B cell (primary cell): ENCODE results near the gene CCDC13. TPM values are rescaled to one million over a fixed set of nuclear protein-coding genes. Genes with fewer than 3 reads are reported as not detected.

Experiments
- ATAC-seq: fragments of 200-7000 bp; cut with Tn5 transposase; one replicate; pipeline ENCODE4 v1.10.0; 2021; ENCODE audit warnings: low read depth, mild to moderate bottlenecking, moderate number of reproducible peaks, moderate library complexity
- CTCF ChIA-PET: fragments of 350-600 bp; sonication (Branson Sonifier 250); formaldehyde crosslinking; loops from one replicate; lab custom pipeline; 2021; ENCODE audit warnings: antibody characterized with exemption, inconsistent platforms; lab: Charles Lee
- POLR2A ChIA-PET: fragments of 350-600 bp; sonication (Branson Sonifier 250); formaldehyde crosslinking; loops from one replicate; lab custom pipeline; 2021; ENCODE audit warnings: antibody characterized with exemption; lab: Charles Lee
- DNase-seq: peaks from one replicate; pipeline ENCODE4 v3.0.0; 2013
- H2AFZ ChIP-seq: 2 replicates; pipeline ENCODE4 v1.6.1; 2012; ENCODE audit warnings: mild to moderate bottlenecking, low read depth, low read length; ENCODE audit not compliant: insufficient read depth, poor library complexity, severe bottlenecking
- H3K27ac ChIP-seq, 2 donors: 1 replicate in 1 of 2; 2 replicates in 1 of 2; pipeline ENCODE4 v1.5.1; 2012 to 2013; ENCODE audit warnings: low read length in 2 of 2, mild to moderate bottlenecking in 2 of 2, moderate library complexity in 1 of 2
- H3K27me3 ChIP-seq, 4 experiments: fragments of 200-600 bp in 1 of 4; sonication (generic) in 1 of 4; replicated peaks in 1 of 4; 1 replicate in 2 of 4; 2 replicates in 2 of 4; pipeline versions ENCODE4 v1.6.1 to v1.7.0; 2013 to 2016; ENCODE audit warnings: low read length in 3 of 4, mild to moderate bottlenecking in 2 of 4, mixed read lengths in 1 of 4, moderate library complexity in 1 of 4; ENCODE audit not compliant: insufficient read depth in 4 of 4, control insufficient read depth in 3 of 4; ENCODE audit errors: control extremely low read depth in 1 of 4
- H3K36me3 ChIP-seq, 2 experiments: replicated peaks in 1 of 2; 1 replicate in 1 of 2; 2 replicates in 1 of 2; pipeline versions ENCODE4 v1.6.1 to v1.7.1; 2013; ENCODE audit warnings: low read length in 1 of 2; ENCODE audit not compliant: insufficient read depth in 2 of 2, control insufficient read depth in 1 of 2; ENCODE audit errors: control extremely low read depth in 1 of 2, extremely low read depth in 1 of 2
- H3K4me1 ChIP-seq, 2 donors: fragments of 200-600 bp in 1 of 2; sonication (generic) in 1 of 2; 1 replicate in 1 of 2; 2 replicates in 1 of 2; pipeline versions ENCODE4 v1.5.1 to v1.6.1; 2013 to 2017; ENCODE audit warnings: low read length in 2 of 2; ENCODE audit not compliant: control insufficient read depth in 2 of 2, insufficient read depth in 2 of 2
- H3K4me2 ChIP-seq: replicated peaks from 2 replicates; pipeline ENCODE3; 2012; ENCODE audit warnings: mild to moderate bottlenecking, low read depth, low read length; ENCODE audit not compliant: poor library complexity, severe bottlenecking
- H3K4me3 ChIP-seq, 5 experiments: fragments of 200-600 bp in 1 of 5; sonication (generic) in 1 of 5; 1 replicate in 3 of 5; 2 replicates in 2 of 5; pipeline versions ENCODE4 v1.5.1 to v1.7.0; 2011 to 2016; ENCODE audit warnings: low read length in 4 of 5, mild to moderate bottlenecking in 4 of 5, low read depth in 2 of 5, control low read depth in 1 of 5, moderate library complexity in 1 of 5; ENCODE audit not compliant: insufficient read depth in 1 of 5; ENCODE audit errors: control extremely low read depth in 1 of 5, extremely low read depth in 1 of 5
- H3K79me2 ChIP-seq: fragments of 200-600 bp; sonication (generic); one replicate; pipeline ENCODE4 v1.6.0; 2016; ENCODE audit warnings: low read length; ENCODE audit not compliant: control insufficient read depth, insufficient read depth
- H3K9ac ChIP-seq: fragments of 200-600 bp; sonication (generic); 2 replicates; pipeline ENCODE4 v1.6.1; 2017; ENCODE audit warnings: mild to moderate bottlenecking, low read length, moderate library complexity
- H3K9me3 ChIP-seq, 3 donors: one replicate each; pipeline versions ENCODE4 v1.6.1 to v1.7.1; 2013; ENCODE audit warnings: low read length in 2 of 3; ENCODE audit not compliant: control insufficient read depth in 2 of 3, insufficient read depth in 1 of 3; ENCODE audit errors: control extremely low read depth in 1 of 3
- H4K20me1 ChIP-seq: 2 replicates; pipeline ENCODE4 v1.6.0; 2012; ENCODE audit warnings: mild to moderate bottlenecking, low read length; ENCODE audit not compliant: insufficient read depth, control insufficient read depth, poor library complexity, severe bottlenecking
- H3K27ac Mint-ChIP-seq: one replicate; pipeline ENCODE4 v1.8.0; 2021; ENCODE audit warnings: mixed read lengths
- H3K27me3 Mint-ChIP-seq: one replicate; pipeline ENCODE4 v1.8.0; 2021; ENCODE audit warnings: mixed read lengths
- H3K4me1 Mint-ChIP-seq: one replicate; pipeline ENCODE4 v1.8.0; 2021; ENCODE audit warnings: mixed read lengths
- H3K4me3 Mint-ChIP-seq: one replicate; pipeline ENCODE4 v1.8.0; 2021; ENCODE audit warnings: mixed read lengths
- H3K9me3 Mint-ChIP-seq: one replicate; pipeline ENCODE4 v1.8.0; 2022; ENCODE audit warnings: mixed read lengths; ENCODE audit not compliant: insufficient read depth
- CTCF ChIP-seq: fragments of 200-600 bp; IDR thresholded peaks from one replicate; pipeline ENCODE4 v1.8.0; 2022; ENCODE audit warnings: antibody characterized with exemption, mild to moderate bottlenecking
- EZH2 ChIP-seq: IDR thresholded peaks from 2 replicates; pipeline ENCODE4 v1.6.1; 2012; ENCODE audit warnings: borderline replicate concordance, low read depth, mild to moderate bottlenecking, moderate library complexity, low read length; ENCODE audit not compliant: insufficient read depth, poor library complexity, severe bottlenecking
- WGBS: methylation state at CpG from one replicate; pipeline ENCODE4 v1.1.5; 2013; ENCODE audit warnings: missing lambda C conversion rate; ENCODE audit not compliant: insufficient coverage; 5-methylcytosine and 5-hydroxymethylcytosine counted together
- intact Hi-C: fragments of 100-400 bp; cut with micrococcal nuclease; formaldehyde crosslinking; loops from one replicate; pipeline ENCODE4 v1.10.0; 2022
- polyA plus RNA-seq: library from polyadenylated mRNA; depleted of rRNA; stranded (reverse); fragments of >200 nt; gene quantifications from 2 replicates; pipeline ENCODE4 v1.2.3, GENCODE V29; 2012
- total RNA-seq, 2 donors: library from RNA; stranded (reverse); fragments of 120-200 nt in 1 of 2; gene quantifications; 1 replicate in 1 of 2; 2 replicates in 1 of 2; pipeline versions ENCODE4 v1.2.3 to v1.2.4, GENCODE V29; 2013 to 2022

CCDC13 gene
- total and polyA plus RNA-seq, 2 donors (not counting 1 experiment from before 2014, with no cell fraction given): 1.5 to 1.9 TPM

DNA sequence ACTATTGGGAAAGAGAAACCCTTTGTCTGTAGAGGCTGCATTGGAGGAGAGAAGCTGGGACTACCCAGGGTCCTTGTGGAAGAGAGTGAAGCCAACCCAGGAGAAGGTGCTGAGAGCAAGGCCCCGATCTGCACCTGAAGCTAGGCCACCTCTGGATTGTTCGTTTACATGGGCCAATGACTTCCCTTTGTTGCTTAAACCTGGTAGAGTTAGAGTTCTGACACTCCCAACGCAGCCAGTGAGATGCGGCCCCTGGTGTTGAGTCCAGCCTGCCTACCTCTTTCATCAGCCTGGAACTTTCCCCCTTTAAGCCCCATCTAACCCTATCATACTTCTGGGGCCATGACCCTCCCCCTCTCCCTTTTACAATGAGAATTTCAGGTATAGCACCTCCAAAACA, 30.8 kb downstream of the CCDC13 start:
- Histone ChIP-seq H3K4me2 (no peak overlapping the region), H3K9ac (no peak overlapping the region), H3K4me1 (peaks cover 3 to 6% of the 10 kb centered on the region in 2 donors), H4K20me1 (no peaks in the 10 kb centered on the region), H3K36me3 (no peaks in the 10 kb centered on the region), H3K9me3 (no peaks in the 10 kb centered on the region), H3K27me3 (no peaks in the 10 kb centered on the region), H3K4me3 (no peak overlapping the region), H3K27ac (no peak overlapping the region), H2AFZ (no peak overlapping the region), H3K79me2 (no peaks in the 10 kb centered on the region)
- DNase-seq (no peak), ATAC-seq (no peak)
- WGBS: 92% methylated on average over 2 of the region's 4 CpGs
- Mint-ChIP-seq H3K27ac (no peak overlapping the region), H3K4me1 (peaks cover 19% of the 10 kb centered on the region), H3K4me3 (no peak overlapping the region), H3K27me3 (no peaks in the 10 kb centered on the region), H3K9me3 (no peaks in the 10 kb centered on the region)
- no peak for TF ChIP-seq EZH2
- no peak for TF ChIP-seq CTCF
- intact Hi-C loops: loop anchor here (5.0 kb wide), 1 partner anchor 80 kb away; no protein-coding TSS in a partner anchor
- ChIA-PET POLR2A (no interaction called here), CTCF (interaction anchor here (1.9 to 3.9 kb wide), 2 partner anchors 9 to 160 kb away, joined by 5 to 31 read pairs; partner anchors contain the start of gene SEC22C)

DNA sequence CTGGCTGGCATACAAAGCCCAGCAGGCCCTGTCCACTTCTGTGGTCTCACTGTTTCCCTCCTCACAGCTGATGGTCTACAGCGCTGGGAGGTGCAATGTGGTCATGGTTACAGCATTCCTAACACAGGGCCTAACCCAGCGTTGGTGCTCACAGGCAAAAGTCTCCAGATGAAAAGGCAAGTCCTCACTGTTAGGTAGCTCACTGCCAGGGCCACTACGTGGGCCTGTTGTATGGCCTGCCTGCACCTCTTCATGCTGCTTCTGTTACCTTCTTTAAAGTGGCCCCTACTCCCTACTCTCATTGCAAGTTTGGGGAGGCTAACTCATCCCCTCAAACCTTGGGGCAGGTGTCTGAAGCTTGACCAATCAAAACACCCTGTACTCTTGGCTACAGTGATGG, 31.3 kb downstream of the CCDC13 start:
- H3K27ac Mint-ChIP-seq: no peak overlapping the region

More for the DNA sequence above, 31.3 kb downstream of the CCDC13 start:
- H3K79me2 ChIP-seq: no peaks in the 10 kb centered on the region
- H2AFZ ChIP-seq: no peak overlapping the region
- no peak overlapping the region for H3K27ac ChIP-seq
- H3K4me2 ChIP-seq: no peak overlapping the region
- no peaks in the 10 kb centered on the region for H3K9me3 Mint-ChIP-seq
- no peaks in the 10 kb centered on the region for H3K27me3 Mint-ChIP-seq
- WGBS: 84% methylated on average over 3 of the region's 3 CpGs
- peaks cover 3 to 6% of the 10 kb centered on the region in 2 donors for H3K4me1 ChIP-seq
- no peak for TF ChIP-seq CTCF
- no peak for TF ChIP-seq EZH2
- ChIA-PET POLR2A (no interaction called here), CTCF (interaction anchor here (1.9 kb wide), 1 partner anchor 9 kb away, joined by 5 read pairs; no protein-coding TSS in a partner anchor)
- H3K4me3 ChIP-seq: no peak overlapping the region
- ATAC-seq (no peak), DNase-seq (no peak)
- no peaks in the 10 kb centered on the region for H3K9me3 ChIP-seq
- H3K27me3 ChIP-seq: no peaks in the 10 kb centered on the region
- H4K20me1 ChIP-seq: no peaks in the 10 kb centered on the region
- no peaks in the 10 kb centered on the region for H3K36me3 ChIP-seq
- H3K4me3 Mint-ChIP-seq: no peak overlapping the region
- H3K9ac ChIP-seq: no peak overlapping the region
- intact Hi-C loops: loop anchor here (5.0 kb wide), 1 partner anchor 79 kb away; no protein-coding TSS in a partner anchor
- peaks cover 18% of the 10 kb centered on the region for H3K4me1 Mint-ChIP-seq
